IMR-90 (cell line): ENCODE data around the gene SLC26A8. TPM values are rescaled to one million over a fixed set of nuclear protein-coding genes. Genes with fewer than 3 reads are reported as not detected.

Experiments used
- ATAC-seq: fragments of 200-7000 bp; cut with Tn5 transposase; 2 replicates; pipeline ENCODE4 v1.9.1; 2020; ENCODE audit warnings: low read depth, mild to moderate bottlenecking, moderate library complexity
- BruUV-seq: library from RNA; stranded (reverse); fragments of 400-500 nt; replicated peaks from 2 replicates; lab custom pipeline; 2021; lab: Mats Ljungman, UMichigan
- CTCF ChIA-PET: fragments of 300-600 bp; formaldehyde crosslinking; extraction: SDS; loops from one replicate; lab custom pipeline; 2021; ENCODE audit warnings: antibody characterized with exemption; lab: Yijun Ruan, JAX
- POLR2A ChIA-PET: fragments of 300-600 bp; sonication (Branson Sonifier 250); formaldehyde crosslinking; loops from one replicate; lab custom pipeline; 2022; ENCODE audit warnings: antibody characterized with exemption; ENCODE audit not compliant: unreplicated experiment; lab: Charles Lee
- DNase-seq: peaks from one replicate; pipeline ENCODE4 v3.0.0; 2013
- H2AFZ ChIP-seq: replicated peaks from 2 replicates; pipeline ENCODE3; 2013; ENCODE audit warnings: low read length, mild to moderate bottlenecking; ENCODE audit not compliant: poor library complexity
- H2AK5ac ChIP-seq: 2 replicates; pipeline ENCODE4 v1.6.1; 2013; ENCODE audit warnings: low read depth, low read length, inconsistent platforms
- H2AK9ac ChIP-seq: replicated peaks from 2 replicates; pipeline ENCODE3; 2013; ENCODE audit warnings: mild to moderate bottlenecking, low read depth, low read length, moderate library complexity; ENCODE audit not compliant: poor library complexity
- H2BK120ac ChIP-seq: 2 replicates; pipeline ENCODE4 v1.6.1; 2013; ENCODE audit warnings: low read depth, low read length, inconsistent platforms
- H2BK15ac ChIP-seq: 3 replicates; pipeline ENCODE4 v1.6.1; 2013; ENCODE audit warnings: low read depth, low read length, inconsistent platforms
- H2BK20ac ChIP-seq: 2 replicates; pipeline ENCODE4 v1.6.1; 2013; ENCODE audit warnings: low read depth, mild to moderate bottlenecking, inconsistent platforms, low read length, moderate library complexity
- H2BK5ac ChIP-seq: 2 replicates; pipeline ENCODE4 v1.6.1; 2013; ENCODE audit warnings: mild to moderate bottlenecking, low read depth, low read length, inconsistent platforms; ENCODE audit not compliant: poor library complexity, severe bottlenecking
- H3K14ac ChIP-seq: replicated peaks from 2 replicates; pipeline ENCODE4 v1.6.1; 2013; ENCODE audit warnings: low read depth, low read length, inconsistent platforms
- H3K18ac ChIP-seq: 2 replicates; pipeline ENCODE4 v1.6.1; 2013; ENCODE audit warnings: low read depth, low read length, control low read depth
- H3K23ac ChIP-seq: 2 replicates; pipeline ENCODE4 v1.6.1; 2013; ENCODE audit warnings: low read depth, low read length, inconsistent platforms
- H3K27ac ChIP-seq: 2 replicates; pipeline ENCODE4 v1.5.1; 2013; ENCODE audit warnings: mild to moderate bottlenecking, control low read depth, low read length; ENCODE audit not compliant: insufficient read depth
- H3K27me3 ChIP-seq: 2 replicates; pipeline ENCODE4 v1.6.1; 2013; ENCODE audit warnings: low read length; ENCODE audit not compliant: control insufficient read depth, insufficient read depth
- H3K36me3 ChIP-seq: 2 replicates; pipeline ENCODE4 v1.6.1; 2013; ENCODE audit warnings: low read length, mixed read lengths; ENCODE audit not compliant: control insufficient read depth, insufficient read depth
- H3K4ac ChIP-seq: 2 replicates; pipeline ENCODE4 v1.6.1; 2013; ENCODE audit warnings: low read depth, low read length, inconsistent platforms
- H3K4me1 ChIP-seq: 2 replicates; pipeline ENCODE4 v1.6.1; 2013; ENCODE audit warnings: low read length, mixed read lengths; ENCODE audit not compliant: control insufficient read depth, insufficient read depth
- H3K4me2 ChIP-seq: 2 replicates; pipeline ENCODE4 v1.6.1; 2013; ENCODE audit warnings: low read depth, mild to moderate bottlenecking, control low read depth, low read length, moderate library complexity
- H3K4me3 ChIP-seq: 2 replicates; pipeline ENCODE4 v1.5.1; 2013; ENCODE audit warnings: low read depth, mild to moderate bottlenecking, control low read depth, low read length, moderate library complexity; ENCODE audit not compliant: insufficient read depth
- H3K56ac ChIP-seq: 2 replicates; pipeline ENCODE4 v1.6.1; 2013; ENCODE audit warnings: low read length, inconsistent platforms; ENCODE audit not compliant: insufficient read depth; ENCODE audit errors: extremely low read depth
- H3K79me1 ChIP-seq, 2 experiments: 2 replicates each; pipeline ENCODE4 v1.6.1; 2013; ENCODE audit warnings: low read length in 2 of 2, inconsistent platforms in 1 of 2, low read depth in 1 of 2
- H3K9ac ChIP-seq: 2 replicates; pipeline ENCODE4 v1.6.1; 2013; ENCODE audit warnings: low read depth, low read length, control low read depth
- H3K9me1 ChIP-seq: 2 replicates; pipeline ENCODE4 v1.6.1; 2013; ENCODE audit warnings: low read length, inconsistent platforms; ENCODE audit not compliant: insufficient read depth
- H3K9me3 ChIP-seq: 2 replicates; pipeline ENCODE4 v1.6.1; 2013; ENCODE audit warnings: low read length; ENCODE audit not compliant: control insufficient read depth, insufficient read depth
- H4K20me1 ChIP-seq: 2 replicates; pipeline ENCODE4 v1.6.1; 2013; ENCODE audit warnings: low read length, inconsistent platforms; ENCODE audit not compliant: insufficient read depth
- H4K5ac ChIP-seq: 2 replicates; pipeline ENCODE4 v1.6.1; 2013; ENCODE audit warnings: mild to moderate bottlenecking, low read depth, low read length, control low read depth
- H4K8ac ChIP-seq, 2 experiments: 2 replicates each; pipeline ENCODE4 v1.6.1; 2013; ENCODE audit warnings: low read depth in 2 of 2, low read length in 2 of 2, control low read depth in 1 of 2, inconsistent platforms in 1 of 2
- H4K91ac ChIP-seq: 2 replicates; pipeline ENCODE4 v1.6.1; 2013; ENCODE audit warnings: low read depth, low read length, inconsistent platforms; ENCODE audit not compliant: insufficient read depth
- BHLHE40 ChIP-seq: fragments of 150-350 bp; IDR thresholded peaks from 2 replicates; pipeline ENCODE4 v1.6.1; 2016; ENCODE audit warnings: mild to moderate bottlenecking, low read depth, low read length
- CEBPB ChIP-seq: IDR thresholded peaks from 2 replicates; pipeline ENCODE4 v1.6.1; 2012; ENCODE audit warnings: low read depth, low read length, improper control_type of control experiment
- CHD1 ChIP-seq: IDR thresholded peaks from 2 replicates; pipeline ENCODE4 v1.6.1; 2012; ENCODE audit warnings: low read depth, low read length, improper control_type of control experiment
- CTCF ChIP-seq: conservative IDR thresholded peaks from 2 replicates; pipeline ENCODE4 v1.5.1; 2012; ENCODE audit warnings: mild to moderate bottlenecking, low read depth, low read length, improper control_type of control experiment
- FOS ChIP-seq: fragments of 150-350 bp; IDR thresholded peaks from 2 replicates; pipeline ENCODE4 v1.6.1; 2016; ENCODE audit warnings: low read depth, low read length
- NFE2L2 ChIP-seq: fragments of 150-350 bp; IDR thresholded peaks from 2 replicates; pipeline ENCODE4 v1.6.1; 2016; ENCODE audit warnings: low read depth, mild to moderate bottlenecking, low read length
- RCOR1 ChIP-seq: IDR thresholded peaks from 2 replicates; pipeline ENCODE4 v1.6.1; 2012; ENCODE audit warnings: mild to moderate bottlenecking, low read length, improper control_type of control experiment; ENCODE audit not compliant: insufficient replicate concordance
- USF2 ChIP-seq: fragments of 150-350 bp; IDR thresholded peaks from 2 replicates; pipeline ENCODE4 v1.6.1; 2017; ENCODE audit warnings: mild to moderate bottlenecking, antibody characterized with exemption, low read length, low read depth
- WGBS, 2 experiments: methylation state at CpG; one replicate each; pipeline versions ENCODE4 v1.1.5 to v1.1.7; 2013; ENCODE audit warnings: missing lambda C conversion rate in 2 of 2; ENCODE audit not compliant: insufficient read length in 1 of 2; ENCODE audit errors: extremely low coverage in 2 of 2; 5-methylcytosine and 5-hydroxymethylcytosine counted together
- dilution Hi-C: fragments of 300-500 bp; cut with HindIII; formaldehyde crosslinking; loops from one replicate; pipeline ENCODE4 v1.14.3; 2018; ENCODE audit warnings: low sequenced_read_pairs; ENCODE audit not compliant: unreplicated experiment
- in situ Hi-C: fragments of 300-500 bp; cut with MboI; formaldehyde crosslinking; loops from 3 replicates; pipeline ENCODE4 v1.14.3; 2019; ENCODE audit warnings: low sequenced_read_pairs, inconsistent platforms, mixed read lengths
- intact Hi-C: fragments of 100-400 bp; cut with micrococcal nuclease; formaldehyde crosslinking; loops from 2 replicates; pipeline ENCODE4 v1.10.0; 2022
- polyA plus RNA-seq, 3 experiments: library from polyadenylated mRNA; depleted of rRNA; stranded (reverse); fragments of >200 nt; gene quantifications; 2 replicates each; pipeline ENCODE4 v1.2.3, GENCODE V29; 2012; ENCODE audit warnings: low replicate concordance in 1 of 3
- total RNA-seq: library from RNA; depleted of rRNA; stranded (reverse); fragments of >200 nt; gene quantifications from 2 replicates; pipeline ENCODE4 v1.2.3, GENCODE V29; 2012

The SLC26A8 gene
- total and polyA plus RNA-seq, 2 of the 4 experiments (the other 2 are of a cell fraction), result 0.07 TPM; not detected in 1

GRCh38 chr6:35970181-35970580, 54.3 kb downstream of the SLC26A8 start:
- Histone ChIP-seq H2BK15ac (no peak overlapping the region; the same call in 2 of the 3 replicates), H3K79me1 (no peaks in the 10 kb centered on the region), H3K4me3 (no peak overlapping the region), H4K8ac (peak overlapping the region in 1 of 2 experiments; percentile 81; a peak in 3 of 4 replicates), H2AK5ac (no peak overlapping the region), H2BK120ac (no peak overlapping the region), H3K4ac (no peak overlapping the region), H3K23ac (no peak overlapping the region), H3K27ac (no peak overlapping the region), H3K56ac (no peak overlapping the region), H3K9ac (no peak overlapping the region), H3K9me1 (no peaks in the 10 kb centered on the region; the same call in 1 of the 2 replicates), H3K4me1 (no peaks in the 10 kb centered on the region), H3K4me2 (no peak overlapping the region), H2AK9ac (no peak overlapping the region), H3K18ac (peak overlapping the region; percentile 72; the same call in 1 of the 2 replicates), H3K9me3 (no peaks in the 10 kb centered on the region), H4K91ac (no peak overlapping the region), H2BK5ac (no peak overlapping the region), H2AFZ (peak overlapping the region; percentile 60), H3K27me3 (no peaks in the 10 kb centered on the region; the same call in 1 of the 2 replicates), H2BK20ac (no peak overlapping the region), H4K20me1 (no peaks in the 10 kb centered on the region), H3K36me3 (no peaks in the 10 kb centered on the region), H3K14ac (no peak overlapping the region), H4K5ac (peak overlapping the region; percentile 85; the same call in 1 of the 2 replicates)
- TF ChIP-seq FOS (peak; percentile 49; the same call in 1 of the 2 replicates), CHD1 (no peak), BHLHE40 (no peak), CTCF (no peak), CEBPB (peak; percentile 74), RCOR1 (no peak), NFE2L2 (no peak), USF2 (0 out of 2 replicates have a peak, but pooled peaks have one; percentile 10)
- in situ Hi-C loops (loop anchor here (25.0 kb wide), 1 partner anchor 433 kb away; no protein-coding TSS in a partner anchor), intact Hi-C loops (no loop called here), dilution Hi-C loops (no loop called here)
- no TSS peak for BruUV-seq
- no CpG with 5 or more reads among the region's 4 CpGs for WGBS, 2 experiments
- DNase-seq (peak; percentile 80), ATAC-seq (peak; percentile 77)
- CTCF ChIA-PET, result no interaction called here
- POLR2A ChIA-PET, result interaction anchor here (0.8 kb wide), 1 partner anchor 10 kb away, joined by 3 read pairs; no protein-coding TSS in a partner anchor
